ENCODE data around the gene LACRT. TPM values are rescaled to one million over a fixed set of nuclear protein-coding genes. Genes with fewer than 3 reads are reported as not detected.

LACRT gene
- total and polyA plus RNA-seq, 2 of the 8 experiments (the other 6 are each of a cell fraction or from before 2014, with no cell fraction given): not detected

GRCh38 chr12:54608156-54608555 is 26.5 kb downstream of the LACRT start (continued):
- no peak for TF ChIP-seq ASH2L (IDR thresholded peaks at IDR 0.05; ENCODE audit: low read length)
- no peak for TF ChIP-seq BRCA1 (IDR thresholded peaks at IDR 0.05; ENCODE audit: low read depth, low read length)
- TF ChIP-seq E2F6 (IDR thresholded peaks at IDR 0.05): no peak
- TF ChIP-seq TCF12 (IDR thresholded peaks at IDR 0.05; ENCODE audit: low read depth, low read length): no peak

All from H1 (cell line).